Ascending aorta (tissue), 2 donors: ENCODE measurements around the gene AOPEP. TPM values are rescaled to one million over a fixed set of nuclear protein-coding genes. Genes with fewer than 3 reads are reported as not detected.
A peak's percentile ranks its signal among the peaks of the same experiment; 100 is the strongest.

Experiments used
- DNase-seq, 2 donors: peaks; one replicate each; pipeline ENCODE4 v3.0.0-alpha.2; 2019; ENCODE audit warnings: low spot score in 2 of 2
- H3K27ac ChIP-seq, 2 donors: fragments of 200-600 bp; sonication (generic); one replicate each; pipeline ENCODE4 v1.5.1; 2016 to 2017; ENCODE audit warnings: mild to moderate bottlenecking in 1 of 2
- H3K27me3 ChIP-seq: fragments of 200-600 bp; sonication (generic); one replicate; pipeline ENCODE4 v1.5.1; 2017
- H3K36me3 ChIP-seq, 2 donors: fragments of 200-600 bp; sonication (generic); one replicate each; pipeline ENCODE4 v1.5.1; 2016
- H3K4me1 ChIP-seq, 2 donors: fragments of 200-600 bp; sonication (generic); one replicate each; pipeline ENCODE4 v1.5.1; 2016 to 2017; ENCODE audit warnings: mild to moderate bottlenecking in 1 of 2
- H3K4me3 ChIP-seq, 2 donors: fragments of 200-600 bp; sonication (generic); one replicate each; pipeline ENCODE4 v1.5.1; 2016 to 2017; ENCODE audit warnings: mild to moderate bottlenecking in 1 of 2
- H3K9me3 ChIP-seq, 2 donors: fragments of 200-600 bp; sonication (generic); one replicate each; pipeline ENCODE4 v1.5.1; 2016
- CTCF ChIP-seq, 3 experiments: fragments of 200-600 bp in 2 of 3; fragments of 450-650 bp in 1 of 3; sonication (generic) in 2 of 3; IDR thresholded peaks; one replicate each; pipeline ENCODE4 v1.5.1; 2016 to 2019; ENCODE audit warnings: antibody characterized with exemption in 3 of 3, mild to moderate bottlenecking in 1 of 3, moderate library complexity in 1 of 3
- intact Hi-C: fragments of 100-400 bp; cut with DNase I; formaldehyde crosslinking; loops from one replicate; pipeline ENCODE4 v1.15.1; 2023
- total RNA-seq: library from RNA; depleted of rRNA; stranded (reverse); fragments of >200 nt; gene quantifications from one replicate; pipeline ENCODE4 v1.1.0, GENCODE V29; 2016

AOPEP gene
- total RNA-seq, 1 donor from 2014 or later: 333 TPM

- Histone ChIP-seq H3K36me3 (no peaks in the 10 kb centered on the region), H3K27me3 (no peaks in the 10 kb centered on the region), H3K27ac (peak overlapping the region; percentile 82 to 89), H3K4me3 (peak overlapping the region; percentile 15 to 21), H3K9me3 (no peaks in the 10 kb centered on the region), H3K4me1 (peaks cover 5 to 49% of the 10 kb centered on the region in 2 donors)
- TF ChIP-seq CTCF (IDR thresholded peaks at IDR 0.05): no peak
- DNase-seq: no peak
- intact Hi-C loops: loop anchor here (5.0 to 10.0 kb wide), 2 partner anchors 77 to 100 kb away; partner anchors contain the start of gene AOPEP
These were observed 98.6 kb downstream of the AOPEP start for GRCh38 chr9:94824913-94825610.

- Histone ChIP-seq H3K9me3 (no peaks in the 10 kb centered on the region), H3K4me1 (peaks cover 5 to 49% of the 10 kb centered on the region in 2 donors), H3K27me3 (no peaks in the 10 kb centered on the region), H3K36me3 (no peaks in the 10 kb centered on the region), H3K27ac (peak overlapping the region; percentile 82 to 89), H3K4me3 (peak overlapping the region; percentile 15 to 21)
- DNase-seq: no peak
- intact Hi-C loops: loop anchor here (10.0 kb wide), 1 partner anchor 101 kb away; the partner anchor contains the start of gene AOPEP
- TF ChIP-seq CTCF (IDR thresholded peaks at IDR 0.05): no peak
These were observed 99.1 kb downstream of the AOPEP start for GRCh38 chr9:94825611-94825958.

- peak overlapping the region; percentile 15 to 21 for H3K4me3 ChIP-seq
- H3K36me3 ChIP-seq: no peaks in the 10 kb centered on the region
- peaks cover 5 to 49% of the 10 kb centered on the region in 2 donors for H3K4me1 ChIP-seq
- intact Hi-C loops: loop anchor here (10.0 kb wide), 1 partner anchor 101 kb away; the partner anchor contains the start of gene AOPEP
- no peak for TF ChIP-seq CTCF (IDR thresholded peaks at IDR 0.05)
- peak overlapping the region; percentile 82 to 89 for H3K27ac ChIP-seq
- no peaks in the 10 kb centered on the region for H3K9me3 ChIP-seq
- H3K27me3 ChIP-seq: no peaks in the 10 kb centered on the region
- DNase-seq: peak in 1 of 2 donors; percentile 76
These were observed 99.5 kb downstream of the AOPEP start for GRCh38 chr9:94826044-94826443.

- intact Hi-C loops: loop anchor here (10.0 kb wide), 1 partner anchor 102 kb away; the partner anchor contains the start of gene AOPEP
- Histone ChIP-seq H3K4me3 (no peak overlapping the region), H3K4me1 (peaks cover 5 to 51% of the 10 kb centered on the region in 2 donors), H3K27me3 (no peaks in the 10 kb centered on the region), H3K9me3 (peaks cover 0 to 3% of the 10 kb centered on the region in 2 donors), H3K27ac (peak overlapping the region; percentile 82 to 89), H3K36me3 (no peaks in the 10 kb centered on the region)
- DNase-seq: no peak
- no peak for TF ChIP-seq CTCF (IDR thresholded peaks at IDR 0.05)
These were observed 100.3 kb downstream of the AOPEP start for GRCh38 chr9:94826644-94827410.

- peak overlapping the region; percentile 82 to 89 for H3K27ac ChIP-seq
- intact Hi-C loops: loop anchor here (2.0 to 10.0 kb wide), 2 partner anchors 35 to 103 kb away; partner anchors contain the start of gene AOPEP
- H3K4me3 ChIP-seq: no peak overlapping the region
- no peaks in the 10 kb centered on the region for H3K36me3 ChIP-seq
- H3K27me3 ChIP-seq: no peaks in the 10 kb centered on the region
- DNase-seq: no peak
- no peak for TF ChIP-seq CTCF (IDR thresholded peaks at IDR 0.05)
- peaks cover 0 to 3% of the 10 kb centered on the region in 2 donors for H3K9me3 ChIP-seq
- H3K4me1 ChIP-seq: peaks cover 5 to 57% of the 10 kb centered on the region in 2 donors
These were observed 101.2 kb downstream of the AOPEP start for GRCh38 chr9:94827584-94828304.
